Kasumi-1 (cell line): ENCODE measurements around the gene IKZF3.
"Not testable (repeated sequence)": the region's sequence is repeated elsewhere in the genome, so short reads cannot be mapped to it uniquely, and the experiment has no call there.

Experiments
- DNase-seq, 2 experiments: peaks; one replicate each; lab custom pipeline; 2025; lab: John Stamatoyannopoulos, UW

Gene IKZF3

DNA sequence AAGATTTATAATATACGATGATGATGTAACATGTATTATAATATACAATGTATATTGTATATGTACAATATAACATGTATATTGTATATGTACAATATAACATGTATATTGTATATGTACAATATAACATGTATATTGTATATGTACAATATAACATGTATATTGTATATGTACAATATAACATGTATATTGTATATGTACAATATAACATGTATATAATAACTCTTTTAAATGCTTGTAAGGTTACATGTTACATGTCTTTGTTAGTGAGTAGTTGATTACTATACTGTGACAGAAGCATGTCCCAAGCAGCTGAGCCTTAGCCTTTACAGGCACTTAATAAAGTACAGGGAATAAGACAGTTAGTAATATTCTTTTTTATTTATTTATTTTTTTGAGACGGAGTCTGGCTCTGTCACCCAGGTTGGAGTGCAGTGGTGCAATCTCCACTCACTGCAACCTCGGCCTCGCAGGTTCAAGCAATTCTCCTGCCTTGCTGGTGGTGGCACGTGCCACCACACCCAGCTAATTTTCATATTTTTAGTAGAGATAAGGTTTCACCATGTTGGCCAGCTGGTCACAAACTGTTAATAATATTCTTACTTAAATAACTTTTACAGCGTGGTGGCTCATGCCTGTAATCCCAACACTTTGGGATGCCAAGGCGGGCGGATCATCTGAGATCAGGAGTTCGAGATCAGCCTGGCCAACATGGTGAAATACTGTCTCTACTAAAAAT is 8.0 kb downstream of the IKZF3 start:
- not testable (repeated sequence) for DNase-seq

- no peak for DNase-seq
Measured at GRCh38 chr17:39854909-39855308, 9.2 kb downstream of the IKZF3 start.

GRCh38 chr17:39852239-39852638 is 11.9 kb downstream of the IKZF3 start:
- DNase-seq, result no peak

- not testable (repeated sequence) for DNase-seq
Measured at GRCh38 chr17:39850186-39850585, 13.9 kb downstream of the IKZF3 start.

GRCh38 chr17:39848600-39848999 is 15.5 kb downstream of the IKZF3 start:
- no peak for DNase-seq

- DNase-seq, result no peak
Measured at GRCh38 chr17:39846205-39846604, 17.9 kb downstream of the IKZF3 start.

DNA sequence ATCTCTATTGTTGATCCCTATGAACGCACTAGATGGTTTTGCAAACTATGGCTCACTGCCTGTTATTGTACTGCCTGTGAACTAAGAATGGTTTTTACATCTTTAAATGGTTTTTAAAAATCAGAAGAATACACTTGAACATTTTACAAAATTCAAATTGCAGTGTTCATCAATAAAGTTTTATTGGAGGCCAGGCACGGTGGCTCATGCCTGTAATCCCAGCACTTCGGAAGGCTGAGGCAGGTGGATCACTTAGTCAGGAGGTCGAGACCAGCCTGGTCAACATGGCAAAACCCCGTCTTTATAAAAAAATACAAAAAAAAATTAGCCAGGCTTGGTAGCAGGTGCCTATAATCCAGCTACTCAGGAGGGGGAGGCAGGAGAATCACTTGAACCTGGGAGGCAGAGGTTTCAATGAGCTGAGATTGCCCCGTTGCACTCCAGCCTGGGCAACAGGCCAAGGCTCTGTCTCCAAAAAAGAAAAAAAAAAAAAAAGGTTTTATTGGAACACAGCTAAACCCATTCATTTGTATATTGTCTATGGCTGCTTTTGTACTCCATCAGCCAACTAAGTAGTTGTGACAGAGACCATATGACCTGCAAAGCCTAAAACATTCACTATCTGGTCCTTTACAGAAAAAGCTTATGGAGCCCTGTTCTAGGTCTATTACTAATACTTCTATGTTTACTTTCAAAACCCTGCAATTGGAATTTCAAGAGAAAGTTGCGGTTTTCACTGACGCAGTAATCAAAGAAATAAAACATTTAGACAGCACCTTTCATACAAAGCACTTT is 18.9 kb downstream of the IKZF3 start:
- no peak for DNase-seq

GRCh38 chr17:39841134-39841683 is 22.9 kb downstream of the IKZF3 start:
- no peak for DNase-seq

DNA sequence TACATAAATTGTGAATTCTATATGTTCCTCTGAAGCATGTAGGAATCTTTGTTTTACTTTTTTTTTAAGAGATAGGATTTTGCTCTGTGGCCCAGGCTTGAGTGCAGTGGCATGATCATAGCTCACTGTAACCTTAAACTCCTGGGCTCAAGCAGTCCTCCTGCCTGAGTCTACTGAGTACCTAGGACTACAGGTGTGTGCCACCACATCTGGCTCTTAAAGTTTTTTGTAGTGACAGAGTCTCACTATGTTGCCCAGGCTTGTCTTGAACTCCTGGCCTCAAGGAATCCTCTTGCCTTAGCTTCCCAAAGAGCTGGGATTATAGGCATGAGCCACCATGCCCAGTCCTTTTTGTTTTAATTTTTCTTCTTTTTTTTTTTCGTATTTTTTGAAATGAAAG is 25.3 kb downstream of the IKZF3 start:
- no peak for DNase-seq

DNA sequence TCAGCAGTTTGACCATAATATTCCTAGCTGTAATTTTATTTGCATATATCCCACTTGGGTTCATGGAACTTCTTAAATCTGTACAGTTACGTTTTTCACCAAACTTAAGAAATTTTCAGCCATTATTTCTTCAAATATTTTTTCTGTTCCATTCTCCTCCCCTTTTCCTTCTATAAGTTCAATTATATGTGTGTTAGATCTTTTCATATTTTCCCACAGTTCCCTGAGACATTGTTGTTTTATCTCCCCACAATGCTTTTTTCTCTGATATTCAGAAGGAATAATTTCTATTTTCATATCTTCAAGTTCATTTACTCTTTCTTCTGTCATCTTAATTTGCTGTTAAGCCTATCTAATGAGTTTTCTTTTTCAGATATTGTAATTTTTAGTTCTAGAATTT is 26.1 kb downstream of the IKZF3 start:
- no peak for DNase-seq

- no peak for DNase-seq
Measured at GRCh38 chr17:39836117-39836516, 28.0 kb downstream of the IKZF3 start.

- no peak for DNase-seq
Measured at GRCh38 chr17:39835038-39835786, 28.9 kb downstream of the IKZF3 start.

GRCh38 chr17:39834017-39834416 is 30.1 kb downstream of the IKZF3 start:
- no peak for DNase-seq

DNA sequence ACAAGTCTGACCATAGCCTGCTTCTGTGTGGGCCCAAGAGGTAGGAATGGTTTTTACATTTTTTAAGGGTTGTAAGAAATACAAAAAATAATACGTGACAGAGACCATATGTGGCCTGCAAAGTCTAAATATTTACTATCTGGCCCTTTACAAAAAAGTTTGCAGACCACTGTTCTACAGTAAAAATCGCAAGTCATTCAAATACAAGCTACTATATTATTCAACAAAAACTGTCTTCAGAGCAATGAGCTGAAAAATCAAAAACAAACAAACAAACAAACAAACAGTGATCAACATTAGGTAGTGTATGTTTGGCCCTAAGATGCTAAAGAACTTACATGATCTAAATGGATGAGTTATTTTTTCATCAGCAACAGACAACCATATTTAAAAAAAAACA is 32.5 kb downstream of the IKZF3 start:
- DNase-seq, result no peak

GRCh38 chr17:39828443-39828842 is 35.7 kb downstream of the IKZF3 start:
- no peak for DNase-seq

DNA sequence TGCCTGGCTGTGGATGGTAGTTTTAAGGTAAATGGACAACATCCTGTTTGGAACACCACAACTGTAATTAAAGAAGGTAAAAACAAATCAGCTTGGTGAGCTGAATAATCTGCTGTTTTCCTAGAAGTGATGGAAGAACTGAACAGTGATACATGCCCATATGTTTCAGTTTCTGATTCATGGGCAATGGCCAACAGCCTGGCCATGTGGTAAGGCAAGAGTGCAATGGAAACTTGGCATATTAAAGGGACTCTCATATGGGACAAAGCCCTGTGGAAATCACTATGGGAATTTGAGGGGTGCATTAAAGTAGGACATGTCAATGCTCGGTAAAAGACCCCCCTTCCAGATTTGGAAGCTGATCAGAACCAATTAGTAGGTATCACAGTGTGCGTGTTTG is 37.8 kb downstream of the IKZF3 start:
- no peak for DNase-seq

DNA sequence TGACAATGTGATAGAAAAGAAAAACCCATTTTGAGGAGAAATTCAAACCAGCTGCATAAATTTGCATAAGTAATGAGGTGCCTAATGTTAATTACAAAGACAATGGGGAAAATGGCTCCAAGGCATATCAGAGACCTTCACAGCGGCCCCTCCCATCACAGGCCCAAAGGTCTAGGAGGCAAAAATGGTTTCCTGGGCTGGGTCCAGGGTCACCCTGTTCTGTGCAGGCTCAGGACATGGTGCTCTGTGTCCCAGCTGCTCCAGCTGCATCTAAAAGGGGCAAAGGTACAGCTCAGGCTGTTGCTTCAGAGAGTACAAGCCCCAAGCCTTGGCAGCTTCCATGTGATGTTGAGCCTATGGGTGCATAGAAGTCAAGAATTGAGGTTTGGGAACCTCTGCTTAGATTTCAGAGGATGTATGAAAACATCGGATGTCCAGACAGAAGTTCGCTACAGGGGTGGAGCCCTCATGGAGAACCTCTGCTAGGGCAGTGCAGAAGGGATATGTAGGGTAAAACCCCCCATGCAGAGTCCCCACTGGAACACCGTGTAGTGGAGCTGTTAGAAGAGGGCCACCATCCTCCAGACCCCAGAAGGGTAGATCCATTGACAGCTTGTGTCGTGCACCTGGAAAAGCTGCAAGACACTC is 40.6 kb downstream of the IKZF3 start:
- DNase-seq, result no peak

- no peak for DNase-seq
Measured at GRCh38 chr17:39822051-39822451, 42.1 kb downstream of the IKZF3 start.

DNA sequence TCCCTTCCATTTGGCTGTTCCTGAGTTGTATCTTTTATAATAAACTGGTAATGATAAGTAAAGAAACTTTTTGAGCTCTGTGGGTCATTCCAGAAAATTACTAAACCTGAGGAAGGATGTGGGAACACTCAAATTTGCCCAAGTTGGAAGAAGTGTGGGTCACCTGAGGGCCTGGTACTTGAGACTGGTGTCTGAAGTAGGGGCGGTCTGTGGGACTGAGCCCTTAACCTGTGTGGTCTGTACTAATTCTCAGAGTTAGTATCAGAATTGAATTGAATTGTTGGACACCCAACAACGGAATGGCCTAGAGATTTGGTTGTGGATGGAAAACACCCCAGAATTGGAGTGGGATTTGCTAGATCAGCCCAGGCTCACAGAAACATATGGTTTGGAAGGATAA is 43.1 kb downstream of the IKZF3 start:
- no peak for DNase-seq

- no peak for DNase-seq
Measured at GRCh38 chr17:39820541-39820940, 43.6 kb downstream of the IKZF3 start.

DNA sequence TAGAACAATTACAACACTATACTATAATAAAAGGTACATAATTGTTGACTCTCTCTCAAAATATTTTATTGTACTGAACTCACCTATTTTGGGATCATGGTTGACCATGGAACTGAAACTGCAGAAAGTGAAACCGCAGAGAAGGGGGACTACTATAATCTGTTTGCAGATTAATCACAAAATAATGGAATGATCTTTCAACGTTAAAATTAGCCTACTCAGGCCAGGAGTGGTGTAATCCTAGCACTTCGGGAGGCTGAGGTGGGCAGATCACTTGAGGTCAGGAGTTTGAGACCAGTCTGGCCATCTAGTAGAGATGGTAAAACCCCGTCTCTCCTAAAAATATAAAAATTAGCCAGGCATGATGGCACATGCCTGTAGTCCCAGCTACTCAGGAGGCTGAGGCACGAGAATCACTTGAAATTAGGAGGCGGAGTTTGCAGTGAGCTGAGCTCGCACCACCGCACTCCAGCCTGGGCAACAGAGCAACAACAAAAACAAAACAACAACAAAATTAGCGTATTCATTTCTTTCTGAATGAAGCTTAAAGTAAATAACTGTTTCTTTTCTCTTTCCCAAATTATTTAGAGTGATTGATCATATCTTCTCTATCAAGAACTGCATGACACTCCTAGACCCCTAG is 45.6 kb downstream of the IKZF3 start:
- no peak for DNase-seq
